GM19035 (cell line): ENCODE results near the gene YEATS4.
"Not testable (repeated sequence)": the region's sequence is repeated elsewhere in the genome, so short reads cannot be mapped to it uniquely, and the experiment has no call there.

Experiments
- ATAC-seq: cut with Tn5 transposase; IDR thresholded peaks from one replicate; pipeline ENCODE4 v1.9.1; 2021; ENCODE audit not compliant: unreplicated experiment

YEATS4 gene

DNA sequence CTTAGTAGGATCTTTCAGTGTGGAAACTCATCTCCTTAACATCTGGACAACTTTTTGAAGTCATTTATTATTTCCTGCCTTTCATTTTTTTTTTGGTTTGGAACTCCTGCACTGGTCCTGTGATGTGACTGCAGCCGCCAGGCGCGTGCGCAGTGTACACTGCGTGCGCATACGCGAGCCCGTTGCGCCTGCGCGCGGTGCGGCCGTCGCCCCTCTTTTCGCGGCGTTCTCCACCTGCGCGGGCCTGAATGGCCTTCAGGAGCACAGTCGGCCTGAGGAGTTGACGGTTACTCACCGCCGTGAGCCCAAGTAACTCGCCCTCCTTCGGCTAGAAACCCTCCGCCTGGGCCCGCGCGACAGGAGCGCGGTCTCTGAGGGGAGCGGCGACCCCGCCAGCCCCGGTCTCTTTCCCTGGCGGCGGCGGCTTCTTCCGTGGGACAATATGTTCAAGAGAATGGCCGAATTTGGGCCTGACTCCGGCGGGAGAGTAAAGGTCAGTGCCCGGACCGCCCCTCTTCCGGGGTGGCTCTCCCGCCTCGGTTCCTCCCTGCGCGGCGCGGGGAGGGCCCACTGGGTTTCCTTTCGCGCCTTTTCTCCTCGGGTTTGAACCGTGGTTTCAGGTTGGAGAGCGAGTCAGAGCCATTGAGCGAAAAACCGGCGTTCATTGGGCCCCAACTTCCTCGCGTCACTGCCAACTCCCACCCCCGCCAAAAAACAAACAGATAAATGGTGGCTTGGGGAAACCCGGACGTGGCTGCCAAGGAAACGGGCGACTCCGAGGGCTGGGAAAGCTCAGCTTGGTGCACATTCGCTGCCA is at the start of gene YEATS4:
TSS of gene YEATS4 (plus strand) at position 213 of the 817 bp plus-strand sequence. CDS start at position 443, 230 bp downstream.
- peak; percentile 81 for ATAC-seq

DNA sequence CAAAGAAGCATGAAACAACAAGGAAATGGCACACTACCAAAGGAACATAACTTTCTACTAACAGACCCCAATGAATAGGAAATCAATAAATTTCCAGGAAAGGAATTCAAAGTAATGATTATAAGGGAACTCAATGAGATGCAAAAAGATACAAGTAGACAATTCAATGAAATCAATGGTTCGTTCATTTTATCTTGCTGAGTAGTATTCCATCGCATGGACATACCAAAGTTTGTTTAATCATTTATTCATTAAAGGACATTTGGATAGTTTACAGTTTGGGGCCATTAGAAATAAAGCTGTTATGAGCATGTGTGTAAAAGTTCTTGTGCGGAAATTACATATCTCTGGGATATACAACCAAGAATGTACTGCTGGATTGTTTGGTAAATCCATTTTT is 46.3 kb upstream of the YEATS4 start:
- ATAC-seq, result no peak

DNA sequence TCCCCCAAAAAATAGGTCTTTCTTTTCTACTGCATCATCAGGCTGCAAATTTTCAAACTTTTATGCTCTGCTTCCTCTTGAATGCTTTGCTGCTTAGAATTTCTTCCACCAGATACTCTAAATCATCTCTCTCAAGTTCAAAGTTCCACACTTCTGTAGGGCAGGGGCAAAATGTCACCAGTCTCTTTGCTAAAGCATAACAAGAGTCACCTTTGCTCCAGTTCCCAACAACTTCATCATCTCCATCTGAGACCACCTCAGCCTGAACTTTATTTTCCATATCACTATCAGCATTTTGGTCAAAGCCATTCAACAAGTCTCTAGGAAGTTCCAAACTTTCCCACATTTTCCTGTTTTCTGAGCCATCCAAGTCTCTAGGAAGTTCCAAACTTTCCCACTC is 42.8 kb upstream of the YEATS4 start:
- ATAC-seq, result not testable (repeated sequence)

DNA sequence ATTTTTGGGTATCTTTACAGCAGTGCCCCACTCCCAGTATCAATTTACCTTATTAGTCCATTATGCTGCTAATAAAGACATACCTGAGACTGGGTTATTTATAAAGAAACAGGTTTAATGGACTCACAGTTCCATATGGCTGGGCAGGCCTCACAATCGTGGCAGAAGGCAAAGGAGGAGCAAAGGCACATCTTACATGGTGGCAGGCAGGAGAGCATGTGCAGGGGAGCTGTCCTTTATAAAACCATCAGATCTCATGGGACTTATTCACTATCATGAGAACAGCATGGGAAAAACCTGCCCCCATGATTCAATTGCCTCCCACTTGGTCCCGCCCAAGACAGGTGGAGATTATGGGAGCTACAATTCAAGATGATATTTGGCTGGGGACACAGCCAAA is 42.3 kb upstream of the YEATS4 start:
- not testable (repeated sequence) for ATAC-seq

DNA sequence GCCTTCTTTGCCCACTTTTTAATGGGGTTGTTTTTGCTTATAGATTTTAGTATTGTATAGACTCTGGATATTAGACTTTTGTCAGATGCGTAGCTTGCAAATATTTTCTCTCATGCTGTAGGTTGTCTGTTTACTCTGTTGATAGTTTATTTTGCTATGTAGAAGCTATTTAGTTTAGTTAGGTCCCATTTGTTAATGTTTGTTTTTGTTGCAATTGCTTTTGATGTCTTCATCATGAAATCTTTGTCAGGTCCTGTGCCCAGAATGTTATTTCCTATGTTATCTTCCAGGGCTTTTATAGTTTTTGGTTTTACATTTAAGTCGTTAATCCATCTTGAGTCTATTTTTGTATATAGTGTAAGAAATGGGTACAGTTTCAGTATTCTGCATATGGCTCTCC is 41.3 kb upstream of the YEATS4 start:
- ATAC-seq, result no peak

DNA sequence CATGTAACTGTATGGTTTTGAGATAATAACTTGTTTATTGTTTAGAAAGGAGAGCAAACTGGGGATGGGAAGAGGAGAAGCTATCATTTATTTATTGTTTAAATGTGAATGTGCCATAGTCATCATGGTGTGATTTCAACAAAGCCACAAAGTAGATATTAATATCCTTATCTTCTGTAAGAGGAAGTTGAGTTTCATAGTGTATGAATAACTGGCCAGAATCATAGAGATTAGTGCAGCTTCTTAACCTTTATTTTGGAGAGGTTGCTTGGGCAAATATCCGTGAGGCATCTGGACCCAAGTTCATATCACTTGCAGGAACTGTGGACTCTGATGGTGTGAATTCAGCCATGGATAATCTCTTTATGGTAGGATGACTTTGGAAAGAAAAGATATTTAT is 38.2 kb upstream of the YEATS4 start:
- no peak for ATAC-seq

DNA sequence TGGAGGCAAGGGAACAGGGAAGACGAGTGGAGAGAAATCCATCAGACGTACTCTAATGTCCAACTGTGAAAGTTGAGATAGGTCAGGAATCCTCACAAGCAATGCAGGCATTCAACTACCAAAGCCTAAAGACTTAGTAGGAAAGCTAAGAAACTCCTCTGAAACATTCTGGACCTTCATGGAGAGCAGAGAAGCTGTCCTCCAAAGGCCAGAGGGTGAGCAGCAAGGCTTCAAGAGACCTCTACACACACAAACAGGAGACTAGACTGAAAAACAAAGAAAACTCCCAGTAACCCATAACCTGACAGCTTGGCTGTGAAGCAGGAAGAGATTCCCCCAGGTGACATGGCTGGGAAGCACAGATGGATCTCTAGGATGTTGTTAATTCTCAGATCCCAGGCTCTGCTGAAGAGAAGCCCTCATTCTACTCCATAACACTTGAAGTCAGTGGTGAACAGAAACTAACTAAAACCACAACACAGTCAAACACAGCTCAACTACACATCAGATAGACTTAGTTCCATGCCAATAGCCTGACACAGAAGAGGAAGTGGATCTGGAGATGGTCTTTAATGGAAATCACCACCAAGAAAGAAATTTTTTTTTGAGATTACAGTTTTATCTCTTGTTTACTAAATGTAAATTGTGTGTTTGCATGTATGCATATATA is 34.6 kb upstream of the YEATS4 start:
- ATAC-seq, result peak; percentile 81

DNA sequence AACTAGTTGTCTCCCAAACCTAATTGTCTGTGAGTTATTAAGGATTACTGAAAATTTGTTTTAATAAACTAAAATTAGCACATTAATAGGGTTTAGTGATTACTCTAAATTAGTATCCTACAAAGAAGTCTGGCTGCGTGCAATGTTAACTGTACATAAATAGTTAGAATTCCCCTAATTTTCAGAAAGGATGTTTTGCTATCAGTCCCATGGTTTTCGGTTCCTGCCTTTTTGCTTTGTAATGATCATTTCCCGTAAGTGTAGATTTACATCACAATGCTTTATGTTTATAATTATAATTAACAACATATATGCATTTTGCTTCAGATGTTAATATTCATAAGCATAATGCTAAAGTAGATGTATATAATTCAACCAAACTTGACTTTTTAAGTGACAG is 31.1 kb upstream of the YEATS4 start:
- ATAC-seq, result no peak

DNA sequence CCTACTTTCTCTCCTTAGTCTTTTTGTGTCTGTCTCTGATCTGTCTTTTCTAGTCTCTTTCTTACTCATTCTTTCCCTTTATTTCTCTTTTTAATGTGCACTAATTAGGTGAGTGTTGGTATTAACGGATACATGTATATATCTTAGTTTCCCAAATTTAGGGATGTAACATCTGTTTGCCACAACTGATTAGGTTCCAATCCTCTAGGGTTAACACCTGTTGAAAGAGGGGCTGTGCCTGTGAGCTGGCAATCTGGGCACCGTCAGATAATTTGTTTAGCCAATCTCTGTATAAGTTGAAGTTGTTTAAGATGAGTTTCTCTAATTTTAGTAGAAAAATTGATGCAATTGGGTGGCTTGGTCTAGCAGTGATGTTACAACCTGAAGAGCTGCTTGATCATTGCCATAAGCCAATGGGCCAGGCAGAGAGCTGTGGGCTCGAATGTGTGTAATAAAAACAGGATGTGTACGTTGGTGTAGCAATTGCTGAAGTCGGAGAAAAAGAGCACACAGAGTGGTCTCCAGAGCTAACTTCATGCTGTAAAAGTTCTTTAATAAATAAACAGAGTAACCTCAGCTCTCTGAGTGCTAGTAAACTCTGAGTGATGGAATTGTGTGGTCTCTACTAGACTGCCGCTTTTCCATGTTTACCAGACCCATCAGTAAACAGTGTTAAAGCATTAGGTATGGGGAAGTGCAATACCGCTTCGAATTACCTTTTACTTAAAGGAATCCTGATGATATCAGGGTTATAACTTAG is 29.7 kb upstream of the YEATS4 start:
- ATAC-seq, result no peak

DNA sequence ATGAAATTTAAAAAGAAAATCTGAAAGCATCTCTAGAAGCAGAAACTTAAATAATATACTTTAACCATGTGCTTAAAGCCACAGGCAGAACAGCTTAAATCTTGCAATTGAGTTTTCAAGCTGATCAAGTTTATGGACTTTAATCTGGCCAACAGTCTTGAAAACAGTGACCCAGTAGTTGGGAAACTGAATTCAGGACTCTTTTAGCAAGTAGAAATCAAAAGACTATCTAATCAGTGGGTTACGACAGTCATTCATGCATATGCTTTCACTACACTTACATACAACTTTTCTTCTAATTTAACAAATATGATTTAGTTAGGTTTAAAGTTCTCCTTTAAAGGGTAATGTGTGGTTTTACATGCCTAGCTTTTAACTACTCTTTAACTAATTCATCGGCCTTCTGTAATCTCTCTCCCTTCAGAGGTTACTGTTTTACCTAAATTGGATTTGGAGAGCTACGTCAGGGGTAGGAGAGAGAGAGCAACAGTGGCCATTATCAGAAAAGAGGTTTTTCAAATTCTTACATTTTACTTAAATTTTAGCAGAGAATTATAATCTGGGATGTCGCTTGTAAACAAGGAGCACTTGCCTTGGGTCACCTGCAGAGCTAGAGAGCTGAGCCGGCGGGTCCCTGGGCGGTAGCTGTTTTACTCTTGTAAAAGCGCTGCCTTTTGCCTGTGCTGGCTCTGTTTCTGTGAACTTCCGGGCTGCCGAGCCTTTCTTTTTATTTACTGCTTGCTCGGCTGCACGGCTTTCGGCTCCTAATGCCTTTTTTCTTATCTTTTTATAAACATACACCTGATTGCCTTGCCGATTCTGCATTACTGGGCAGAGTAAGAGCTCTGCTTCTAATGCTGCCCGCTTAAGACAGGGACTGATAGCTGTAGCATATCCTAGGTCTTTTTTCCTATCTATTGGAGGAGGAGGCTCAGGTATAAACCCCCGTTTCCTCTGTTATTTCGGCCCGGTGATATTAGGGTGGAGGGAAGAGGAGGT is 28.8 kb upstream of the YEATS4 start:
- peak; percentile 84 for ATAC-seq

DNA sequence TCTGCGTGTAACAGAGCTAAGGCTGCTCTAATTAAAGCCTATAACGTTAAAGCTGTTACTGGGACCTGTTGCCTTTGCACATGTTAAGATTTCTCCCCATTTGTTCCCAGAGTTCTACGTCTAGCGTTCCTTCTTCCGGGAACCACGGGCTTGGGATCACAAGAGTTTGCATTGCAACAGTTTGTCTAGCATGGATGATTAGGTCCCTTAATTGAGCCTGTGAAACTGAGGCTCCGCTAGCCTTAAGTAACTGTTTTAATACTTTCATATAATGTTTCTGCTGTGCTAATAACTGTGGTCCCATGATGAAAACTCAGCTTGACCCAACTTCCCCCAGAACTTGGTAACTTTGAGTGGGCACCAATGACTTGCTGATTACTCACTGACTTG is 28.0 kb upstream of the YEATS4 start:
- no peak for ATAC-seq

DNA sequence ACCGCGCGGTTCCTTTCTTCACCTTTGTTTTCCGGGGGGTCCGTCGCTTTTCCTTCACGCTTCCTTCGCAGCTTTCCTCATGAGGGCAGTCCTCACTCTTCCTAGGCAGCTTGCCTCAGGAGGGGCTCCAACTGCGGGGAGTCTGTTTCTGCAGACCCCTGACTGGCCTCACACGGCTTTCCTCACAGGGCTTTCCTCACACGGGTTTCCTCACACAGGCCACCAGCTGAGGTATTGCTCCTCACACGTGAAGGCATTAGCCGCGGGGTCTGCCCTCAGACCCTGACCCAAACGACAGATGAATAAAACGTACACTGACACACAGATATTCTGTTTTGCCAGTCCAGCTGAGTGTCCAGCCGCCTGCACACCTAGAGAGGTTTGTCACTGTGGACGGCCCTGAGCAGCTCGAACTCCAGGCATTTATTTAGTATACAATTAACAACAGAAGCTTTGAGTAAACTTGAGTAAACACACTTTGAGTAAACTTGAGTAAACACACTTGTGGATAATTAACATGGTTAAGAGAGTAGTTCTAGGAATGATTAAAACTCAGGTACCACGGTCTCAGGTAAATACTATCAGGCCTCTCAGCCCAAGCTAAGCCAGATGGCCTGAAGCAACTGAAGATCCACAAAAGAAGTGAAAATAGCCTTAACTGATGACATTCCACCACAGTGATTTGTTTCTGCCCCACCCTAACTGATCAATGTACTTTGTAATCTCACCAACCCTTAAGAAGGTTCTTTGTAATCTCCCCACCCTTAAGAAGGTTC is 27.4 kb upstream of the YEATS4 start:
- no peak for ATAC-seq

DNA sequence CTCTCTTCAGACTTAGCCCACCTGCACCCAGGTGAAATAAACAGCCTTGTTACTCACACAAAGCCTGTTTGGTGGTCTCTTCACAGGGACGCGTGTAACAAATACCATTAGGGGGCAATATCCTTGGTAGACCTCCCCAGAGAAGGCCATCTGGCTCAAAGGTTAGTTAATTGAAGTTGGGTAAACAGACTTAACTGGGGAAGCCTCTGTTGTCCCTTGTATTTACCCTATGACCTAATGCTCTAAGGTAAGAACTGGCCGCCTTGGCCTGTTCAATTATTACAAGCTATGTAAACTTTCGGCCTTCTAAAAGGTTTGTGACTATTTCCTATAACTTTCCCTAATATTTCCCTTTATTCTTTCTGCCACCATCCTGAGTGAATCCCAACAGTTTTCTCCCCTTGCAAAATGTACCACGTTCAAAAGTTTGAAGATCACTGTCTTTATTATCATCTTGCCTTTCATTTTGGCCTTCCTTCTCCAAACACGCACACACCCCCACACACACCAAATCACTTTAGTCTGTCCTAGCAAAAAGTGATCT is 26.7 kb upstream of the YEATS4 start:
- ATAC-seq, result no peak

DNA sequence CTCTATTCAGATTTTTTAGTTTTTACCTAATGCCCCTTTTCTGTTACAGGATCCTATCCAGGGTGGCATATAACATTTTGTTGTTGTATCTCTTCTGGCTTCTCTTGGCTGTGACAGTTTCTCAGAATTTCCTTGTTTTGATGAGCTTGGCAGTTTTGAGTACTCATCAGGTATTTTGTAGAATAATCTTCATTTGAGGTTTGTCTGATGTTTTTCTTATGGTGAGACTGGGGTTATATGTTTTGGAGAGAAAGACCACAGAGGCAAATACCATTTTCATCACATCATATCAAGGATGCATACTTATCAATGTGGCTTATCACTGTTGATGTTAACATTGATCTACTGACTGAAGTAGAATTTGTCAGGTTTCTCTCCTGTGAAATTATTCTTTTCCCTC is 25.4 kb upstream of the YEATS4 start:
- ATAC-seq, result no peak

DNA sequence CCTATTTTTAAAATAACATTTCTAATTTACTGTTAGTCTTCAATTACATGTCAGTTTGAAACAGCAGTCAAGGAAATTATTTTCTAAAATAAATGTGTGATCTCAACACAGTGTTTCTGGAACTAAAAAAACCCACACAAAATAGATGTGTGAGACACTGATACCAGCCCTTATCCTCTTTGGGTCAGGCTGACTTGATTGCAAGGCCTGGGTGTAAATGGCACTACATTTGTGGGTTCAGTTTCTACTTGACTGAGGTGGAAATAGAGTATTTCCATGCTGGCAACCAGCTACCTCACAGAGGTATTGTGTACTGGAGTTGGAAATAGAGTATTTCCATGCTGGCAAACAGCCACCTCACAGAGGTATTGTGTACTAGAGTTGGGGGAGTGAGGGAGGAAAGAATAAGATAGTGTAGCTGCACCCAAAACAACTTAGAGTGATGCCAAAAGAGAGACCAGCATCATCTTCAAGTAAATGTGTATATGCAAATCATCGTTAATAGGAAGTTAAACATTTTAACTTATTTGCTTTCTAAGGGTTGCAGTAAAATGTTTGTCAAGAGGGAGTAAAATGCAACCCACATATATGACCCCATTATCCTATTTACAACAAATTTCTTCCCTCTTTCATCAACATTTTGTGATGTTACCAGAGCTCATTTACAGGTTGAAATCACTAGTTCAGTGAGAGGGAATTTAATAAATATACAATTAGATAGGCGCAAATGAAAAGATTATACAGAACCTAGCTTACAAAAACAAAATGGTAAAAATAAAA is 22.0 kb upstream of the YEATS4 start:
- ATAC-seq, result no peak

DNA sequence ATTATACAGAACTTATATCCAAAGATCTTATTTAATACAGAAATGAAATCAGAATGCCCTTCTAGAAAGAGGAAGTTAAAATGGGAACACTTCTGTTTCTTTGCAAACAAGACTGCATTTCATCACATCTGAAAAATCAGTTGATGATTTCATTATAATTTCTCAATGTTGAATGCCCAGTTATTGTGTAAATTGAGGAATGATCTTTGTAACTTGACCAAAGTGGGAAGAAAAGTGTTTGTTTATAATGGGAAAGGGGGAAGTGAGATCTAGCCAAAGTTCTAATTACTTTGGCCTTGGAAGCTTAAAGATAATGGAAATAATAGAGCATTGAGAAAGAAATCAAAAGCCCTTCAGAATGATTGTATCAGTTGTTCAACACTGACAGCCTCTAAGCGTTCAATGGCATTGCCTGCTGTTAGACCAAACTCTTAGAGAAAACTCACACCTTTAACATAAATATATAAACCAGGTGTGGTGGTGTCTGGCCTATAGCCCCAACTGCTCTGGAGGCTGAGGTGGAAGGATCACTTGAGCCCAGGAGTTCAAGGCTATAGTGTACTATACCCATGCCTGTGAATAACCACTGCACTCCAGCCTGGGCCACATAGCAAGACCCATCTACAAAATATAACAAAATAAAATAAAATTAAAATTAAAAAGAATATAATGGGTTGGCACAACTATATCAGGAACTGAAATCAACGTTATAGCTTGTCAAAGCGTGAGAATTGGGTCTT is 21.3 kb upstream of the YEATS4 start:
- ATAC-seq, result no peak

DNA sequence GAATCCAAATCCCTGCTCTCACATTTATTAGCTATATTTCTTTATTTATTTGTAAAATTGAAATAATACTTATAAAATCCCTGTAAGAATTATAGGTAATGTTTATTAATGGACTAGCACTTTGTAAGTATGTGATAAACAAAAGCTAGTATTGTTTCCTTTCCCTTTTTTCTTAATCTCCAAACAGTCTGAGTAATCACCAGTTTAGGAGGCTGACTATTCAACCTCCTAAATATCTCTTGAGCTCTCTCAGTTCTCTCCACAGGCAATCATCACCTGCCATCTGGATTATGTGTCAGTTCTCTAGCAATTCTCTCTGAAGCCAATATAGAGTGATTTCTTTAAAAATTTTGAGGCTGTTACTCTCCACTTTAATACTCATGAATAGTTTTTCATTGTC is 20.6 kb upstream of the YEATS4 start:
- no peak for ATAC-seq

DNA sequence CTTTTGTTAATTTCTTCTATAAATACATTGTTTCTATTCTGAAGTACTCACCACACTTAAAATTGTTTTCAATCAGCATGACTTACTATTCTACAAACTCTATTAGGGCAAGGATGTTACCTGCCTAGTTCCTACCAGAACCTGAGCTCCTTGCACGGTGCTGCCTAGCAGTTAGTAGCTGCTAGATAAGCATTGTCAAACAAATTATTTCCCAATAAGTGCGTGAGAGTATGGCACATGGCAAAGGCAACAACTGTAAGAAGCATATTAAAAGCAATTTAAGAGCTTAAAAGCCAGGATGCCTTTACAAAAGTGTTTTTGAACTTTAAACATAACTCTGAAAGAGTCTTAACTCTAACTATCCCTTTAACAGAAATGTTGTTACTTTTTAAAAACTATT is 19.5 kb upstream of the YEATS4 start:
- ATAC-seq, result no peak
